ENCODE data around the gene RTKN. TPM values are rescaled to one million over a fixed set of nuclear protein-coding genes. Genes with fewer than 3 reads are reported as not detected.

The RTKN gene
- total and polyA plus RNA-seq, 2 of the 13 experiments (the other 11 are each of a cell fraction or from before 2014, with no cell fraction given): 159 to 166 TPM

DNA sequence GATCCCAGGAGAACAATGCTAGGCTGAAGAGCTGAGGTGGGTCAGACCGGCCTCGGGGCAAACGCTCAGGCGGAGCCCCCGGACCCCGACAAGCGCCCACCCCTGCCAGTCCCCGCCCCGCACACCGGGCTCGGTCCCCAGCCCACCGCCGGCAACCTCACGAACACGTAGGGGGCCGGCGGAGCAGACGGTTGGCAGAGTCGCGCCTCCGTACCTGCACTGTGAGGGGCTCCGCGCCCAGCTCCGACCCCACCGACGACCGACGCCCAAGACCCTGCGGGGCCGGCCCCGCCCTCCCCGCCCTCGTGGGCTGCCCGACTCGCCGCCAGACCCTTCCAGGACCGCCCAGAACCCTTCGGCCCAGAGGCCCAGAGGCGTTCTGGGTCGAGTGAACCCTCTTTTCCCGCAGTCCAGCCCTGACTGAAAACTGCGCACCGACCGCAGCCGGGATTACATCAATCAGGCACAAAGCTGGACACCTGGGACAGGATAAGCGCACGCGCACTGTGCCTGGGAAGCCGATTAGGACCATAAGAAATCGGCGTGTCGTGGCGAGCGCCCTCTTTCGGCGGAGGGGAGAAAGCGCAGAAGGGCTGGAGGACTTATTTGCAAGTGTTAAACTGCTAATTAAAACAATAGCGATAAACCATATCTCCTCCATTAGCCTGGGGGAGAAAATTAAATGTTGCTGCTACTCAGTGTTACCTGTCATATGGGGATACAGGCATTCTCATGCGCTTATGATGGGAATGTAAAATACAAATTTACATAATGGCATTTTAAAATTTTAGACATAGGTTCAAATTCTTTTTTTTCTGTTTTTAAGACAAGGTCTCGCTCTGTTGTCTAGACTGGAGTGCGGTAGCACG, 49.9 kb downstream of the RTKN start (continued):
- TF ChIP-seq ZSCAN29 (CRISPR knock-in tag; conservative IDR thresholded peaks at IDR 0.05): no peak
- TF ChIP-seq, protein P1, sequence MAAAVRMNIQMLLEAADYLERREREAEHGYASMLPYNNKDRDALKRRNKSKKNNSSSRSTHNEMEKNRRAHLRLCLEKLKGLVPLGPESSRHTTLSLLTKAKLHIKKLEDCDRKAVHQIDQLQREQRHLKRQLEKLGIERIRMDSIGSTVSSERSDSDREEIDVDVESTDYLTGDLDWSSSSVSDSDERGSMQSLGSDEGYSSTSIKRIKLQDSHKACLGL (CRISPR knock-in tag; IDR thresholded peaks at IDR 0.05): peak; percentile 80
- TF ChIP-seq ZZZ3 (CRISPR knock-in tag; IDR thresholded peaks at IDR 0.05; ENCODE audit: borderline replicate concordance): no peak; the same call in 1 of the 2 replicates
- peak; percentile 25; the same call in 1 of the 2 replicates for TF ChIP-seq TGIF2 (CRISPR knock-in tag; IDR thresholded peaks at IDR 0.05)
- no peak for TF ChIP-seq RFXANK (CRISPR knock-in tag; IDR thresholded peaks at IDR 0.05)
- TF ChIP-seq SOX5 (CRISPR knock-in tag; IDR thresholded peaks at IDR 0.05; ENCODE audit: borderline replicate concordance): peak; percentile 23; the same call in 1 of the 2 replicates
- no peak for TF ChIP-seq MYNN (CRISPR knock-in tag; IDR thresholded peaks at IDR 0.05; ENCODE audit: low read depth)
- TF ChIP-seq ZNF557 (CRISPR knock-in tag; IDR thresholded peaks at IDR 0.05): no peak
- 0 out of 2 replicates have a peak, but pooled peaks have one; percentile 47 for TF ChIP-seq REL (CRISPR knock-in tag; conservative IDR thresholded peaks at IDR 0.05)
- TF ChIP-seq, protein P2, sequence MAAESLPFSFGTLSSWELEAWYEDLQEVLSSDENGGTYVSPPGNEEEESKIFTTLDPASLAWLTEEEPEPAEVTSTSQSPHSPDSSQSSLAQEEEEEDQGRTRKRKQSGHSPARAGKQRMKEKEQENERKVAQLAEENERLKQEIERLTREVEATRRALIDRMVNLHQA (CRISPR knock-in tag; IDR thresholded peaks at IDR 0.05): no peak
- 0 out of 2 replicates have a peak, but pooled peaks have one; percentile 54 for TF ChIP-seq ZFAT (CRISPR knock-in tag; conservative IDR thresholded peaks at IDR 0.05)
- no peak for TF ChIP-seq ZBTB1 (CRISPR knock-in tag; IDR thresholded peaks at IDR 0.05; ENCODE audit: borderline replicate concordance)
- peak; percentile 75 for TF ChIP-seq PITX1 (CRISPR knock-in tag; IDR thresholded peaks at IDR 0.05)
- TF ChIP-seq, protein P3, sequence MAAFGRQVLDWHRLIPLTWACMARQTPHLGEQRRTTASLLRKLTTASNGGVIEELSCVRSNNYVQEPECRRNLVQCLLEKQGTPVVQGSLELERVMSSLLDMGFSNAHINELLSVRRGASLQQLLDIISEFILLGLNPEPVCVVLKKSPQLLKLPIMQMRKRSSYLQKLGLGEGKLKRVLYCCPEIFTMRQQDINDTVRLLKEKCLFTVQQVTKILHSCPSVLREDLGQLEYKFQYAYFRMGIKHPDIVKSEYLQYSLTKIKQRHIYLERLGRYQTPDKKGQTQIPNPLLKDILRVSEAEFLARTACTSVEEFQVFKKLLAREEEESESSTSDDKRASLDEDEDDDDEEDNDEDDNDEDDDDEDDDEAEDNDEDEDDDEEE (CRISPR knock-in tag; IDR thresholded peaks at IDR 0.05): no peak
- no peak; the same call in 1 of the 2 replicates for TF ChIP-seq GTF2F1 (IDR thresholded peaks at IDR 0.05; ENCODE audit: low read length)
- no peak; the same call in 1 of the 2 replicates for TF ChIP-seq SIX4 (CRISPR knock-in tag; IDR thresholded peaks at IDR 0.05)
- TF ChIP-seq, protein P4, sequence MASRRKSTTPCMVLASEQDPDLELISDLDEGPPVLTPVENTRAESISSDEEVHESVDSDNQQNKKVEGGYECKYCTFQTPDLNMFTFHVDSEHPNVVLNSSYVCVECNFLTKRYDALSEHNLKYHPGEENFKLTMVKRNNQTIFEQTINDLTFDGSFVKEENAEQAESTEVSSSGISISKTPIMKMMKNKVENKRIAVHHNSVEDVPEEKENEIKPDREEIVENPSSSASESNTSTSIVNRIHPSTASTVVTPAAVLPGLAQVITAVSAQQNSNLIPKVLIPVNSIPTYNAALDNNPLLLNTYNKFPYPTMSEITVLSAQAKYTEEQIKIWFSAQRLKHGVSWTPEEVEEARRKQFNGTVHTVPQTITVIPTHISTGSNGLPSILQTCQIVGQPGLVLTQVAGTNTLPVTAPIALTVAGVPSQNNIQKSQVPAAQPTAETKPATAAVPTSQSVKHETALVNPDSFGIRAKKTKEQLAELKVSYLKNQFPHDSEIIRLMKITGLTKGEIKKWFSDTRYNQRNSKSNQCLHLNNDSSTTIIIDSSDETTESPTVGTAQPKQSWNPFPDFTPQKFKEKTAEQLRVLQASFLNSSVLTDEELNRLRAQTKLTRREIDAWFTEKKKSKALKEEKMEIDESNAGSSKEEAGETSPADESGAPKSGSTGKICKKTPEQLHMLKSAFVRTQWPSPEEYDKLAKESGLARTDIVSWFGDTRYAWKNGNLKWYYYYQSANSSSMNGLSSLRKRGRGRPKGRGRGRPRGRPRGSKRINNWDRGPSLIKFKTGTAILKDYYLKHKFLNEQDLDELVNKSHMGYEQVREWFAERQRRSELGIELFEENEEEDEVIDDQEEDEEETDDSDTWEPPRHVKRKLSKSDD (CRISPR knock-in tag; IDR thresholded peaks at IDR 0.05; ENCODE audit: low read depth): 0 out of 2 replicates have a peak, but pooled peaks have one; percentile 50
- no peak for TF ChIP-seq HOXA9 (CRISPR knock-in tag; IDR thresholded peaks at IDR 0.05; ENCODE audit: borderline replicate concordance)
- peak; percentile 99 for TF ChIP-seq ZNF335 (CRISPR knock-in tag; IDR thresholded peaks at IDR 0.05)
- no peak for TF ChIP-seq AGO2 (optimal IDR thresholded peaks at IDR 0.05; ENCODE audit: low read depth, low read length)
- no peak for TF ChIP-seq ZNF75D (CRISPR knock-in tag; IDR thresholded peaks at IDR 0.05; ENCODE audit: borderline replicate concordance)
- TF ChIP-seq TBL1XR1 (IDR thresholded peaks at IDR 0.05; ENCODE audit: borderline replicate concordance, low read length, partially characterized antibody): peak; percentile 58
- TF ChIP-seq, protein P5, sequence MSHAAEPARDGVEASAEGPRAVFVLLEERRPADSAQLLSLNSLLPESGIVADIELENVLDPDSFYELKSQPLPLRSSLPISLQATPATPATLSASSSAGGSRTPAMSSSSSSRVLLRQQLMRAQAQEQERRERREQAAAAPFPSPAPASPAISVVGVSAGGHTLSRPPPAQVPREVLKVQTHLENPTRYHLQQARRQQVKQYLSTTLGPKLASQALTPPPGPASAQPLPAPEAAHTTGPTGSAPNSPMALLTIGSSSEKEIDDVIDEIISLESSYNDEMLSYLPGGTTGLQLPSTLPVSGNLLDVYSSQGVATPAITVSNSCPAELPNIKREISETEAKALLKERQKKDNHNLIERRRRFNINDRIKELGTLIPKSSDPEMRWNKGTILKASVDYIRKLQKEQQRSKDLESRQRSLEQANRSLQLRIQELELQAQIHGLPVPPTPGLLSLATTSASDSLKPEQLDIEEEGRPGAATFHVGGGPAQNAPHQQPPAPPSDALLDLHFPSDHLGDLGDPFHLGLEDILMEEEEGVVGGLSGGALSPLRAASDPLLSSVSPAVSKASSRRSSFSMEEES (CRISPR knock-in tag; IDR thresholded peaks at IDR 0.05): 0 out of 2 replicates have a peak, but pooled peaks have one; percentile 36
- TF ChIP-seq ZNF605 (CRISPR knock-in tag; IDR thresholded peaks at IDR 0.05): no peak; the same call in 1 of the 2 replicates
